ENCODE measurements around the gene EPS8L2. TPM values are rescaled to one million over a fixed set of nuclear protein-coding genes. Genes with fewer than 3 reads are reported as not detected.
A peak's percentile ranks its signal among the peaks of the same experiment; 100 is the strongest.
"Not testable (repeated sequence)": the region's sequence is repeated elsewhere in the genome, so short reads cannot be mapped to it uniquely, and the experiment has no call there.

EPS8L2 gene
- total RNA-seq, 1 experiment from 2014 or later, result 264 TPM

DNA sequence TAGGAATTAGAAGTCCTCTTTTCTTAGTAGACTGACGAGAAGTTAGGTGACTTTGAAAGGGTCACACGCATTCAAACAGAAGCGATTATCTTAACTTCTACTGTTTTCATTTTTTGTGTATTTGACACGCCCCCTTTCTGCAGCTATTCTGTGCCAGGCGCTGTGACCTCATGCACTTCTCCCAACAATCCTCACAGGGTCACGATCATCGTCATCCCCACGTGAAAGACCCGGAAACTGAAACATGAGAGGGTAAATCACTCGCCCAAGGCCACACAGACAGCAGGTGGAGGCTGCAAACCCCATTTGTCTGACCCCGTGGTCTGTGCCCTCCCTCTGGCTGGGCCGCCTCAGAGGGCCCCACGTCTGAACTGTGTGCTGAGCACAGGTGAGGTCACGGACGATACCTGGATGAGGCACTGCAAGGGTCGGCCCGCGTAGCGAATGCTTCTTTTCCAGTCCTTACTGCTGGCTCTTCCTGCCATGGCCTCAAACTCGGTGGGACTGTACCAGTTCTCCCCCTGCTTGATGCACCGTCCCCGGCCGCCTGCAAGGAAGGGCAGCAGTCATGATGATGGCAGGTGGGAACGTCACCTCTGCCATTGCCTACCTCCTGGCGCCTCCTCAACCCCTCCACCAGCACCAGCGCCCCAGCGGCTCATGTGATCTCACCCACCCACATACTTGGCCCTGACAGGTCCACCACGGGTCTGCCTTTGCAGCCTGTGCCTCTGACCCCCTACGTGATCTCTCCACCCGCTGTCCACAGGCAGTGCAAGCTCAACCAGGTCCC is 19.4 kb upstream of the EPS8L2 start:
- DNase-seq (ENCODE audit: low read depth), result no peak
- in situ Hi-C loops (cut with HindIII; ENCODE audit: low pct_unique_long_range_greater_than_20kb, low sequenced_read_pairs), result no loop called here

- in situ Hi-C loops (cut with HindIII; ENCODE audit: low pct_unique_long_range_greater_than_20kb, low sequenced_read_pairs), result no loop called here
- no peak for DNase-seq (ENCODE audit: low read depth)
These were observed 18.3 kb upstream of the EPS8L2 start for GRCh38 chr11:687751-688150.

- DNase-seq (ENCODE audit: low read depth), result no peak
- in situ Hi-C loops (cut with HindIII; ENCODE audit: low pct_unique_long_range_greater_than_20kb, low sequenced_read_pairs), result no loop called here
These were observed 17.4 kb upstream of the EPS8L2 start for GRCh38 chr11:688681-689080.

GRCh38 chr11:689625-690024 is 16.4 kb upstream of the EPS8L2 start:
- in situ Hi-C loops (cut with HindIII; ENCODE audit: low pct_unique_long_range_greater_than_20kb, low sequenced_read_pairs), result no loop called here
- DNase-seq (ENCODE audit: low read depth), result no peak

DNA sequence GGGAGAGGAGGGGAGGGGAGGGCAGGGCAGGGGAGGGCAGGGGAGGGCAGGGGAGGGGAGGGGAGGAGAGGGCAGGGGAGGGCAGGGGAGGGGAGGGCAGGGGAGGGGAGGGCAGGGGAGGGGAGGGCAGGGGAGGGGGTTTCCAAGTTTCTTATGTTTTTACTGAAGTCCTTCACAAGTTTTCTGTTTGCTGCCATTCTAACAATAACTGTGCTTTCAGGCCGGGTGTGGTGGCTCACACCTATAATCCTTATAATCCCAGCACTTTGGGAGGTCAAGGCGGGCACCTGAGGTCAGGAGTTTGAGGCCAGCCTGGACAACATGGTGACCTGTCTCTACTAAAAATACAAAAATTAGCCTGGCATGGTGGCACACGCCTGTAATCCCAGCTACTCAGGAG is 15.8 kb upstream of the EPS8L2 start:
- DNase-seq (ENCODE audit: low read depth); in situ Hi-C loops (cut with HindIII; ENCODE audit: low pct_unique_long_range_greater_than_20kb, low sequenced_read_pairs): not testable (repeated sequence)

DNA sequence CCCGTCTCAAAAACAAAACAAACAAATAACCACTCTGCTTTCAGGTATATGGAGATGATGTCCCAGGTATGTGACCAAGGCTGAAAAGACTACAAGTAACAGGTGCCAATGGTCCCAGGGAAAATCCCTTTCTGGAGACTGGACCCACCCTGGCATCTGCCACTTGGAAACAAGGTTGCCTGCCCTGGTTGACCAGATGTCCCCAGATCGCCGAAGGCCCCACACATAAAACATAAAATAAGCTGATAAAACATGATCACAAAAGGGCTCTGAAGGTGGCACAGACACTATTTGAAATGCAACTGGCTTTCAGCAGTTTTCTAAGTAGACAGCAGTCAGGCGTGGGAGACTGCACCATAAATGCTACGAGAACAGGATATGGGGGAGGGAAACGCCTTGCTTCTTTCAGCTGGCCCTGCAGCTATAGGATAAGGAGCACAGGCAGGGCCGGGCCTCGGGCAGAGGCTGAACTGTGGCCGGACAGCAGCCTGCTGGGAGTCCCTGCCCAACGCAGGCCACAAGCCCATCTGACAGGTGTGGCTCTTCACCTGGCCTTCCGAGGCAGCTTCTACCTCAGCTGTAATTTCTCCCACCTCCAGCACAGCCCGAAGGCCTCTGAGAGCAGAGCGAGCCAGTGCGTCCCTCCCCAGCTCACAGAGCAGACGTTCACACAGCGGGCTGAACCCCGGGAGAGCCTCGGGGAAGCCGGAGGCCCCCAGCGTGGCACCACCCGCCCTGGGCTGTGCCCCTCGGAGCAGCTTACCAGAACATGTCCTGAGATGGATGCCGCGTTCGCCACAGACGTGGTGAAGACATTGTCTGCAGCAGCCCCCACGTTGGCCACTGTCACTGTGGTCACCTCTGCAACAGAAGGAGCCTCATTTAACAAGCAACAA is 15.0 kb upstream of the EPS8L2 start:
- DNase-seq (ENCODE audit: low read depth), result no peak
- in situ Hi-C loops (cut with HindIII; ENCODE audit: low pct_unique_long_range_greater_than_20kb, low sequenced_read_pairs), result no loop called here

DNA sequence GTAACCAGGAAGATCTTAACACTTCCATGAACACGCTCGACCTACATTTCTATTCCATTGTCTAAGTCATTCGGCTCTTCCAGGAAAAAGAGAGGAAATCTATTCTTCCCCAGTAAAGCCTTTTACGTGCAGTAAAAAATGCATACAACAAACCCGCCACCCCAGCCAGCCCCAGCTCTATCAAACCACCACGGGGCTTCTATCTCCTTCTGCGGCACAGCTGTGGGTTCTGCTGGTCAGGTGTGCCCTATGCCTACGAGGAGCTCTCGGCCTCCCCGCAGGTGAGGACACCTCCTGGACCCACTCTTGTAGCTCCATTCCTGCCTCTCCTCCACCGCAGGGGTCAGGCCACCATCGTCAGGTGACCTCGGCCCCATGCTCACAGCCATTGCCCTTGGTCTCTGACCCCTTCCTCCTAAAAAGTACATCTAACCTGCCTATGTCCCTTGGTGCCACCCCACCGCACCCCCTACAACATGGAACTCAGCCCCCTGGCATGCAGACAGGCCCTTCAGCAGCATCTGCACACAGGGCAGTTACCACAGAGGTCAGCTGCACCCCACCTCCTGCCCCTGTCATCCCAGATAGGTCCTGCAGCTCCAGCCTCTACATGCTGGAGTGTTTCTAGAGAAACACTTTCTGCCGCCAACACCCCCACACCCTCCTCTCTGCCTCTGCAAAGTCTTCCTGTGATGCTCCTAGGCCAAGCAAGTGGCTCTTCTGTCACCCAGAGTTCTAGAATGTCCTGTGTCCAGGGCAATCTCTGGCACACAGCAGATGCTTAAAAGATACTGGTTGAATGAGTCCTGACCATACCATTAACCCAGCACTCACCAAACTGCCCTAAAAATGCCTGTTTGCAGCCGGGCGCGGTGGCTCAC is 14.1 kb upstream of the EPS8L2 start:
- in situ Hi-C loops (cut with HindIII; ENCODE audit: low pct_unique_long_range_greater_than_20kb, low sequenced_read_pairs), result no loop called here
- no peak for DNase-seq (ENCODE audit: low read depth)

- in situ Hi-C loops (cut with HindIII; ENCODE audit: low pct_unique_long_range_greater_than_20kb, low sequenced_read_pairs), result no loop called here
- no peak for DNase-seq (ENCODE audit: low read depth)
These were observed 13.1 kb upstream of the EPS8L2 start for GRCh38 chr11:692824-693414.

DNA sequence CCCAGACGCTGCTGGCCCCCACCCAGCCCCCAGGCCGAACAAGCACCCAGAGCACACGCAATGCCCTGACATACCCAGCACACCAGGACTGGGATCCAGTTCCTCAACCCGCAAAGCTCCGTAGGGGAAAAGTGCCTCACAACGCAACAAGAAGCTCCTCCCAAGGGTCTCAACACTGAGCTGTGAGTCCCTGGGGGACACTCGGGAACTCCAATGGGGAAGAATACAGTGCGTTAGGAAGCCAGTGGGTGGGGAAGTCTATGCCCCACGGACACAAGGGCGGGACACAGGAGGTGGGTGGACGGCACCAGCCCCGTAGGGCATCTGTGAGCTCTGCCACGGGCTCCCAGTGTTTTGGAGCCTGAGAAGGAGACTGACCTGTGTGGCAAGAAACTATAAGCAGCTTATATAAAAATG is 12.6 kb upstream of the EPS8L2 start:
- in situ Hi-C loops (cut with HindIII; ENCODE audit: low pct_unique_long_range_greater_than_20kb, low sequenced_read_pairs), result no loop called here

DNA sequence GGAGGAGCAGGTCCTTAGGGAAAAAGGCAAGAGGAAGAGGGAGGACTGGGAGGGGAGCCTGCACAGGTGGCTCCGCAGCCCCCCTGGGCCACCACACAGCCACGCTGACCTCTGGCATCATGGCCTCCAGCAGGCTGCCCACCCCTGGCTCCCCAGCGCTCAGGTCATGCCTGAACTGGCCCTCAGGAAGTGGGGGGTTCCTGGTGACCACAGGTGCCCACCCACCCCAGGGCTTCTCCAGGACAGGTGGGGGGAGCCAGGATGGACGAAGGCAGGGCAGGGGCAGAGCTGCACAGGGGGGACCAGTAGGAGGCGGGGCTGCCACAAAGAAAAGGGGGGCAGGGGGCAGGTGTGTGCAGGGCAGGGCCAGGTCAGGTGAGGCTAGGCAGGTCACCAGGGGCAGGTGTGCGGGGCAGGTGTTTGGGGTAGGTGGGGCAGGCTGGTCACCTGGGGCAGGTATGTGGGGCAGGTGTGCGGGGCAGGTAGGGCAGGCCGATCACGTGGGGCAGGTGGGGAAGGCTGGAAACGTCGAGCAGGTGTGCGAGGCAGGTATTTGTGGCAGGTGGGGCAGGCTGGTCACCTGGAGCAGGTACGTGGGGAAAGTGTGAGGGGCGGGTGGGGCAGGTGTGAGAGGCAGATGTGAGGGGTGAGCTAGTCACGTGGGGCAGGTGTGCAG is 12.0 kb upstream of the EPS8L2 start:
- no peak for DNase-seq (ENCODE audit: low read depth)
- in situ Hi-C loops (cut with HindIII; ENCODE audit: low pct_unique_long_range_greater_than_20kb, low sequenced_read_pairs), result no loop called here

More for the DNA sequence above, 12.6 kb upstream of the EPS8L2 start:
- no peak for DNase-seq (ENCODE audit: low read depth)

DNA sequence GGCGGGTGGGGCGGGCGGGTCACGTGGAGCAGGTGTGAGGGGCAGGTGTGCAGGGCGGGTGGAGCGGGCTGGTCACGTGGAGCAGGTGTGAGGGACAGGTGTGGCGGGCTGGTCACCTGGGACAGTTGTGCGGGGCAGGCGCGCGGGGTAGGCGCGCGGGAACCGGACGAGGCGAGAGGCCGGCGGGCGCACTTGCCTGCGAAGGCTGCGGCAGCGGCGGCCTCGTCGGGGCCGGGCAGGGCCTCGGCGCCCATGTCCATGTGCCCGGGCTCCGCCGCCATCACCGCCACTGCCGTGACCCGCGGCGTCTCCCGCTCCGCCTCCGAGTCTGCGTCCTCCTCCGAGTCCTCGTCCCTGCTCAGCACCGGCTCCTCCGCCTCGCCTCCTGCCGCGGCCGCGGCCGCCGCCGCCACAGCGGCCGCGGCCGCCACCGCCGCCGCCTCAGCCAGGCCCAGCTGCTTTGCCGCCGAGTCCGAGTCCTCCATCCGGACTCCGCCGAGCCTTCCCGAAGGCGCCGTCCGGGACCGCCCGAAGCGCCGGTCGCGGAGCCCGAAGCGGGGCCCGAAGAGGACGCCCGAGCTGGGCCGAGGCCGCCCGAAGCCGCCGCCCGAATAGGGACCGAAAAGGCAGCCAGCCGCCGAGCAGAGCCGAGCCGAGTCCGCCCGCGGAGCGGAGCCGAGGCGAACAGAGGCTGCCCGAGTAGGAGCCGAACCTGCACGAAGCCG is 11.3 kb upstream of the EPS8L2 start, which contains the start of gene DEAF1:
Gene DEAF1, minus strand, starts transcription at position 660 of the 725 bp plus-strand sequence. Its CDS starts 175 bp downstream, at position 485.
- in situ Hi-C loops (cut with HindIII; ENCODE audit: low pct_unique_long_range_greater_than_20kb, low sequenced_read_pairs), result no loop called here

DNA sequence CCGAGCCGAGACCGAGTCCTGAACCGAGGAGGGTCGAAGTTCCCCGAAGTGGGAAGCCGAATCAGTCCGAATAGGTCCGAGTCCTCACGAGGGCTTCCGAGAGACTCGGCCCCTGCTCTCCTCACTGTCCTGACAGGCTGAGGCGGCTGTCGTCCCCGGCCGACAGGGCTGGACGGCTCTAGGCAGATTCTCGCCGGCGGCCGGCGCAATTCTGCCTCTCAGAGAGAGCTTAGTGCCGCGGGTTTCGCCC is 10.8 kb upstream of the EPS8L2 start:
- DNase-seq (ENCODE audit: low read depth), result no peak
- in situ Hi-C loops (cut with HindIII; ENCODE audit: low pct_unique_long_range_greater_than_20kb, low sequenced_read_pairs), result no loop called here

More for the DNA sequence above, 11.3 kb upstream of the EPS8L2 start, which contains the start of gene DEAF1:
- peak; percentile 95 for DNase-seq (ENCODE audit: low read depth)

- in situ Hi-C loops (cut with HindIII; ENCODE audit: low pct_unique_long_range_greater_than_20kb, low sequenced_read_pairs), result no loop called here
- peak; percentile 97 for DNase-seq (ENCODE audit: low read depth)
These were observed 10.3 kb upstream of the EPS8L2 start, which contains the start of gene TMEM80 for GRCh38 chr11:695538-696248. Gene TMEM80, plus strand, starts transcription at chr11:695816. Its CDS starts 12 bp downstream, at chr11:695828.

DNA sequence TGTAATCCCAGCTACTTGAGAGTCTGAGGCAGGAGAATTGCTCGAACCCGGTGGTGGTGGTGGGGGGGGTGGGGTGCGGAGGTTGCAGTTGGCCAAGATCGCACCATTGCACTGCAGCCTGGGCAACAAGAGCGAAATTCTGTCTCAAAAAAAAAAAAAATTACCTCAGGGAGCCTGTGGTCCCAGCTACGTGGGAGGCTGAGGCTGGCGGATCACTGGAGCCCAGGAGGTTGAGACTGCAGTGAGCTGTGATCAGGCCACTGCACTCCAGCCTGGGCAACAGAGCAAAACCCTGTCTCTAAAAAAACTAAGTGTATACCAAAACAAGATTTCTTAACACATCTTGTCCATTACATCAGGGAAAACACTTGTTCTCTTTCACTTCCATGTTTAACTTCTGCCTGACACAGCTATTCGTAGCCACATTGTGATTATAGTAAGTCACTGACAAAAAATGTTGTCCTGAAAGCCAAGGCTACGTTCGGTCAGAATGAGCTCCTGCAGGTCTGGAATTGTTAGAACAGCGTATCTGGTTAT is 9.0 kb upstream of the EPS8L2 start:
- peak; percentile 77 for DNase-seq (ENCODE audit: low read depth)
- in situ Hi-C loops (cut with HindIII; ENCODE audit: low pct_unique_long_range_greater_than_20kb, low sequenced_read_pairs), result no loop called here

- in situ Hi-C loops (cut with HindIII; ENCODE audit: low pct_unique_long_range_greater_than_20kb, low sequenced_read_pairs), result no loop called here
- DNase-seq (ENCODE audit: low read depth), result peak; percentile 63
These were observed 8.2 kb upstream of the EPS8L2 start for GRCh38 chr11:697811-698311.
